Measurements from ENCODE around the gene WNK3. TPM values are rescaled to one million over a fixed set of nuclear protein-coding genes. Genes with fewer than 3 reads are reported as not detected.

The WNK3 gene
- total and polyA plus RNA-seq, 2 of the 13 experiments (the other 11 are each of a cell fraction or from before 2014, with no cell fraction given), result 0.12 to 0.62 TPM

DNA sequence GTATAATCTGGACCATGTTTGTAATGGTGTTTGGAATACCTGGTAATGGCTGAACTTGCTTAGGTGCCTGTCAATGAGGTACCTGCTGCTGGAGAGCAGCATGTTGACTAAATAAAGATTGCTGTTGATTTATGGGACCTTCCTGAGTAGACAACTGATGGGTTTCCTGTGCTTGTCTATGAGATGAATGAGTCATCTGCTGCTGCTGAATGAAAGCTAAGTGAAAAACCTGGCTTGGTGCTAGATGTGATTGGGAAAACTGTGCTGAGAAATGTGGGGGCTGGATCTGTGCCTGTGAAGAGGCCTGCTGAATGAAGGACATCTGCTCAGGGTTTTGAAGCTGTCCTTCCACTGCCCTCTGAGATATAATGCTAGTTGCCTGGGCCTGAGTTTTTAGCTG lies 69.6 kb downstream of the WNK3 start (continued):
- no peak for TF ChIP-seq ZNF280D (CRISPR knock-in tag; IDR thresholded peaks at IDR 0.05)

- FAIRE-seq, result no peak
- no peak for DNase-seq (ENCODE audit: low spot score)
- no peak overlapping the region for H3K27ac ChIP-seq (ENCODE audit: extremely low read length, insufficient read depth, low read length)
- intact Hi-C loops (cut with micrococcal nuclease; ENCODE audit: unreplicated experiment), result no loop called here
- no peak overlapping the region for H2AFZ ChIP-seq (ENCODE audit: low read length)
- H3K79me2 ChIP-seq (ENCODE audit: insufficient read depth, low read length), result no peaks in the 10 kb centered on the region
- no peaks in the 10 kb centered on the region for H3K27me3 ChIP-seq (ENCODE audit: control insufficient read depth in 1 of 2, insufficient read depth in 2 of 2, low read length in 2 of 2)
- ATAC-seq, result no peak
- no peaks in the 10 kb centered on the region for H3K36me3 ChIP-seq (replicated peaks in 1 of 2; ENCODE audit: control insufficient read depth in 1 of 2, insufficient read depth in 2 of 2, low read length in 2 of 2)
- TF ChIP-seq, protein P1, sequence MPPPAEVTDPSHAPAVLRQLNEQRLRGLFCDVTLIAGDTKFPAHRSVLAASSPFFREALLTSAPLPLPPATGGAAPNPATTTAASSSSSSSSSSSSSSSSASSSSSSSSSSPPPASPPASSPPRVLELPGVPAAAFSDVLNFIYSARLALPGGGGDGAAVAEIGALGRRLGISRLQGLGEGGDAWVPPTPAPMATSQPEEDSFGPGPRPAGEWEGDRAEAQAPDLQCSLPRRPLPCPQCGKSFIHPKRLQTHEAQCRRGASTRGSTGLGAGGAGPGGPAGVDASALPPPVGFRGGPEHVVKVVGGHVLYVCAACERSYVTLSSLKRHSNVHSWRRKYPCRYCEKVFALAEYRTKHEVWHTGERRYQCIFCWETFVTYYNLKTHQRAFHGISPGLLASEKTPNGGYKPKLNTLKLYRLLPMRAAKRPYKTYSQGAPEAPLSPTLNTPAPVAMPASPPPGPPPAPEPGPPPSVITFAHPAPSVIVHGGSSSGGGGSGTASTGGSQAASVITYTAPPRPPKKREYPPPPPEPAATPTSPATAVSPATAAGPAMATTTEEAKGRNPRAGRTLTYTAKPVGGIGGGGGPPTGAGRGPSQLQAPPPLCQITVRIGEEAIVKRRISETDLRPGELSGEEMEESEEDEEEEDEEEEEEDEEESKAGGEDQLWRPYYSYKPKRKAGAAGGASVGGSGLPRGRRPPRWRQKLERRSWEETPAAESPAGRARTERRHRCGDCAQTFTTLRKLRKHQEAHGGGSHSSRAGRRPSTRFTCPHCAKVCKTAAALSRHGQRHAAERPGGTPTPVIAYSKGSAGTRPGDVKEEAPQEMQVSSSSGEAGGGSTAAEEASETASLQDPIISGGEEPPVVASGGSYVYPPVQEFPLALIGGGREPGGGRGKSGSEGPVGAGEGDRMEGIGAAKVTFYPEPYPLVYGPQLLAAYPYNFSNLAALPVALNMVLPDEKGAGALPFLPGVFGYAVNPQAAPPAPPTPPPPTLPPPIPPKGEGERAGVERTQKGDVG (CRISPR knock-in tag; IDR thresholded peaks at IDR 0.05; ENCODE audit: borderline replicate concordance), result no peak
- TF ChIP-seq GATAD2A (CRISPR knock-in tag; IDR thresholded peaks at IDR 0.05) (no peak), MAZ (IDR thresholded peaks at IDR 0.05; ENCODE audit: borderline replicate concordance, low read depth, low read length) (no peak), MAZ (CRISPR knock-in tag; IDR thresholded peaks at IDR 0.05; ENCODE audit: low read depth) (no peak), FOXP1 (IDR thresholded peaks at IDR 0.05) (no peak), FOXP1 (CRISPR knock-in tag; IDR thresholded peaks at IDR 0.05) (no peak), ZBTB20 (CRISPR knock-in tag; IDR thresholded peaks at IDR 0.05; ENCODE audit: borderline replicate concordance, low read depth) (no peak), KLF9 (CRISPR knock-in tag; IDR thresholded peaks at IDR 0.05; ENCODE audit: low read depth) (no peak), STAT5B (CRISPR knock-in tag; IDR thresholded peaks at IDR 0.05) (no peak), HOXA3 (CRISPR knock-in tag; IDR thresholded peaks at IDR 0.05) (no peak), TBX3 (IDR thresholded peaks at IDR 0.05; ENCODE audit: borderline replicate concordance) (no peak), ZNF451 (CRISPR knock-in tag; IDR thresholded peaks at IDR 0.05) (no peak)
- TF ChIP-seq, protein P2, sequence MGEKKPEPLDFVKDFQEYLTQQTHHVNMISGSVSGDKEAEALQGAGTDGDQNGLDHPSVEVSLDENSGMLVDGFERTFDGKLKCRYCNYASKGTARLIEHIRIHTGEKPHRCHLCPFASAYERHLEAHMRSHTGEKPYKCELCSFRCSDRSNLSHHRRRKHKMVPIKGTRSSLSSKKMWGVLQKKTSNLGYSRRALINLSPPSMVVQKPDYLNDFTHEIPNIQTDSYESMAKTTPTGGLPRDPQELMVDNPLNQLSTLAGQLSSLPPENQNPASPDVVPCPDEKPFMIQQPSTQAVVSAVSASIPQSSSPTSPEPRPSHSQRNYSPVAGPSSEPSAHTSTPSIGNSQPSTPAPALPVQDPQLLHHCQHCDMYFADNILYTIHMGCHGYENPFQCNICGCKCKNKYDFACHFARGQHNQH (CRISPR knock-in tag; IDR thresholded peaks at IDR 0.05), result no peak
- TF ChIP-seq, protein P3, sequence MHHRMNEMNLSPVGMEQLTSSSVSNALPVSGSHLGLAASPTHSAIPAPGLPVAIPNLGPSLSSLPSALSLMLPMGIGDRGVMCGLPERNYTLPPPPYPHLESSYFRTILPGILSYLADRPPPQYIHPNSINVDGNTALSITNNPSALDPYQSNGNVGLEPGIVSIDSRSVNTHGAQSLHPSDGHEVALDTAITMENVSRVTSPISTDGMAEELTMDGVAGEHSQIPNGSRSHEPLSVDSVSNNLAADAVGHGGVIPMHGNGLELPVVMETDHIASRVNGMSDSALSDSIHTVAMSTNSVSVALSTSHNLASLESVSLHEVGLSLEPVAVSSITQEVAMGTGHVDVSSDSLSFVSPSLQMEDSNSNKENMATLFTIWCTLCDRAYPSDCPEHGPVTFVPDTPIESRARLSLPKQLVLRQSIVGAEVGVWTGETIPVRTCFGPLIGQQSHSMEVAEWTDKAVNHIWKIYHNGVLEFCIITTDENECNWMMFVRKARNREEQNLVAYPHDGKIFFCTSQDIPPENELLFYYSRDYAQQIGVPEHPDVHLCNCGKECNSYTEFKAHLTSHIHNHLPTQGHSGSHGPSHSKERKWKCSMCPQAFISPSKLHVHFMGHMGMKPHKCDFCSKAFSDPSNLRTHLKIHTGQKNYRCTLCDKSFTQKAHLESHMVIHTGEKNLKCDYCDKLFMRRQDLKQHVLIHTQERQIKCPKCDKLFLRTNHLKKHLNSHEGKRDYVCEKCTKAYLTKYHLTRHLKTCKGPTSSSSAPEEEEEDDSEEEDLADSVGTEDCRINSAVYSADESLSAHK (CRISPR knock-in tag; IDR thresholded peaks at IDR 0.05; ENCODE audit: borderline replicate concordance), result no peak
- 39% methylated on average over 1 of the region's 1 CpG for WGBS (ENCODE audit: low lambda C conversion rate)
- in situ Hi-C loops (cut with HindIII; ENCODE audit: extremely low pct_ligation_motif_present, low pct_unique_long_range_greater_than_20kb), result no loop called here
- no TSS peak for BruUV-seq (replicated peaks)
- no peak overlapping the region for H3K4me2 ChIP-seq (ENCODE audit: low read depth, low read length)
- H3K4me1 ChIP-seq (ENCODE audit: insufficient read depth, low read length), result no peaks in the 10 kb centered on the region
- no peaks in the 10 kb centered on the region for H3K9me3 ChIP-seq (ENCODE audit: low read length)
- no peaks in the 10 kb centered on the region for H4K20me1 ChIP-seq (ENCODE audit: insufficient read depth, low read length)
- ChIA-PET POLR2A (no interaction called here), CTCF (ENCODE audit: low intra/inter-chr PET ratio, low total read pairs) (no interaction called here)
- H3K9ac ChIP-seq (ENCODE audit: insufficient read depth, low read depth, low read length), result no peak overlapping the region
- no peak overlapping the region for H3K4me3 ChIP-seq (replicated peaks in 1 of 3; ENCODE audit: insufficient read depth in 1 of 3, low read depth in 2 of 3, low read length in 3 of 3)
These were observed 76.2 kb downstream of the WNK3 start for GRCh38 chrX:54281676-54282075.
